Measurements from ENCODE around the gene SKIC8. TPM values are rescaled to one million over a fixed set of nuclear protein-coding genes. Genes with fewer than 3 reads are reported as not detected.

The SKIC8 gene
- total and polyA plus RNA-seq, 2 donors = 63.9 to 91.1 TPM

Other genes with a start within 250 kb of the SKIC8 start
- gene TBC1D2B, start 221.9 kb downstream of the SKIC8 start, total RNA-seq = 32.7 TPM
- gene TBC1D2B, start 221.9 kb downstream of the SKIC8 start, polyA plus RNA-seq = 20.0 TPM
- 0.05 TPM for gene SH2D7, start 207.0 kb downstream of the SKIC8 start, total RNA-seq
- gene SH2D7, start 207.0 kb downstream of the SKIC8 start, polyA plus RNA-seq = 0.05 TPM
- 50.6 TPM for gene CIB2, start 168.2 kb downstream of the SKIC8 start, total RNA-seq
- 11.2 TPM for gene CIB2, start 168.2 kb downstream of the SKIC8 start, polyA plus RNA-seq
- gene IDH3A, start 150.2 kb downstream of the SKIC8 start, total RNA-seq = 69.5 TPM
- gene IDH3A, start 150.2 kb downstream of the SKIC8 start, polyA plus RNA-seq = 45.7 TPM
- gene ACSBG1, start 65.0 kb downstream of the SKIC8 start, total RNA-seq = 7.9 TPM
- gene ACSBG1, start 65.0 kb downstream of the SKIC8 start, polyA plus RNA-seq = 1.1 TPM
- gene DNAJA4, start 35.0 kb downstream of the SKIC8 start, total RNA-seq = 6.2 TPM
- gene DNAJA4, start 35.0 kb downstream of the SKIC8 start, polyA plus RNA-seq = 19.0 TPM
- gene CRABP1, start 40.7 kb upstream of the SKIC8 start, total RNA-seq = 1.8 TPM
- 6.5 TPM for gene CRABP1, start 40.7 kb upstream of the SKIC8 start, polyA plus RNA-seq
- 20.5 TPM for gene IREB2, start 138.6 kb upstream of the SKIC8 start, total RNA-seq
- 20.6 TPM for gene IREB2, start 138.6 kb upstream of the SKIC8 start, polyA plus RNA-seq
- gene HYKK, start 208.0 kb upstream of the SKIC8 start, total RNA-seq = 2.2 TPM
- gene HYKK, start 208.0 kb upstream of the SKIC8 start, polyA plus RNA-seq = 5.3 TPM
- gene PSMA4, start 240.8 kb upstream of the SKIC8 start, total RNA-seq = 409 TPM
- 316 TPM for gene PSMA4, start 240.8 kb upstream of the SKIC8 start, polyA plus RNA-seq

Data from thymus (tissue), 2 donors.